COR-L47 (cell line): Measurements from ENCODE around the gene CAMSAP1.
A peak's percentile ranks its signal among the peaks of the same experiment; 100 is the strongest.

Source experiments
- DNase-seq: peaks from one replicate; lab custom pipeline; 2025; lab: John Stamatoyannopoulos, UW

The CAMSAP1 gene

DNA sequence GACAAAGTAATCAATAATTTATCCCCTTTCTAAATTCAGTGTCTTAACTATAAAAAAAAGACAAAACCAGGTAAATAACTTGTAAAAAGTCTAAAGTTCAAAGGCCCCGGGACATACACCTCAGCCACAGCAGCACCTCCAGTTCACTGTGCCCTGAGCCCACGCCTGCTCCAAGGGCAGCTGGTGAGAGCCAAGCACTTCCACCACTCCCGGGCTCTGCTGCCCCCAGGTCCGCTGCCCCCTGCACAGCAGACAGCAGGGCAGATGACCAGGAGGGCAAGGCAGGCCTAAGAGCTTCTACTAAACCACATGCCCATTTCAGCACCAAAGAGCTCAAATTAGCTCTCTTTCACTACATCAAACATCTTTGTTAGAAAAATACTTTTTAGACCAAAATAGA is 91.9 kb downstream of the CAMSAP1 start:
- DNase-seq, result no peak

DNA sequence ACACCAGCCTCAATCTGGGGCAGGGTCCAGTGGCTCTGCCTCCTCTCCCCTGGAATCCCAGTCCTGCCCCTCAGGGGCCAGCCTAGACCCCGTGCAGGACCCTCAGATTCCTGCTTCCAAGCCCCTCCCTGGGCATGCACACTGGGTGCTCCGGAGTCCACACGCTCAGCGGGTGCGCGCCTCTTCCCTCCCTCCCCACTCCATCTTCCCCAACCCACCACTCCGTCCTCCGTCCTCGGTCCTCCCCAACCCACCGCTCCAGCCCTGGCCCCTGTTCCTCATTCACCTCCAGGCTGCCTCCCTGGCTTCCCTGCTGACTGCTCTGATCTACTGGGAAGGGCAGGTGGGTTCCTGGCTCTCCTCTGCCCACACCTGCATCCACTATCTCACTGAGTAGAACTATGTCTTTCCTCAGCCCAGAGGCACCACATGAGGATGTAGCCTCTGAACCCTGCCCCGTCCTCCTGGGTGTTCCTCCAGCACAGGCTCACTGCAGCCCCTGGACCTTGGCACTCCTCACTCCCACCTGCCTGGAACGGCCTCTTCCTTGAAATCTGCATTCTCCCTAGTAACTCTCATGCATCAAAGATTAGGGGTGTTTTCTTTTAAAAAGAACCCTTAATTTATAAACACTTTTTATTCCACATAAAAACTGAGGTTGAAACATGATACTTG is 92.8 kb downstream of the CAMSAP1 start:
- no peak for DNase-seq

DNA sequence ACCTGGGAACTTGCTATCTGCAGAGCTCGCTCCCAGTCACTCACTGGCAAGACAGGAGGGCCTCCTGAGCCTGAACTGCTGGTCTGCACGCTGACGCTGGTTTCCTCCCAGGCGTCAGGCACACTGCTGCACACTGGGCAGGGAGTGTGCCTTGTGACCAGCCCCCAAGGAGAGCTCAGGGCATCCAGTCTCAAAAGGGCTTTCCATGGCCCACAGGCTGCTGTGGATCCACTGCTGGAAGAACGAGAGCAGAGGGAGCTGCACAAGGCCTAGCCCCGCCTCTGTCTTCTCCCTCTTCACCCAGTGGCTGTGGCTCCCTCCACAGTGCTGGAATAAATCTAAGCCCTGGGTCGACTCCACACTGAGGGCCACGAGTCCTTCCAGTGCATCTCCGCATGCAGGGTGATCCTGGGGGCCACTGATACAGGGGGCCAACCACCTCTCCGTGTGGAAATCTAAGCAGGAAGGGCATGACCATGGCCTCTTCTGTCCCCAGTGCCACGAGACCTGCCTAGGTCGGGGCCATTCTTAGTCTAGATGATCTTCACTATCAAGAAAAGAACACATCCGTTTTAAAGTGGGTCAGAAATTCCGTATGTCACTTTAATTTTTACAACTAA is 93.6 kb downstream of the CAMSAP1 start:
- no peak for DNase-seq

DNA sequence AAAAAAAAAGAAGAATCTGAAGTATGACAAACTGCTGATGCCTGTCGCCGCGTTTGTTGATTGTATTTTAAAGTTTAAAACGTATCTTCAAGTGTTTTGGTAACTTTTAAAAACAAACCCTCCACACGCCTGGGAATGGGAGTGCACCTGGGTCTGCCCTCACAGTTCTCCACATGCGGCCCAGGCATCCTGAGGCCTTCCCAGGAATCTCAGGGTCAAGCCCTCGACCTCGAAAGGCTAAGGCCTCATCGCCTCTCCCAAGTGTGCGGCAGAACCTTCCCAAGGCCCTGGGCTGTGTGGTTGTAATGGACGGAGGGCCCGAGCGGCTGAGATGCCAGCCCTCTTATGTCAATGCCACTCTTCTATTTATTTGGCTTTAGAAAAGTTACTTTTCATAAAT is 94.4 kb downstream of the CAMSAP1 start:
- DNase-seq, result no peak

DNA sequence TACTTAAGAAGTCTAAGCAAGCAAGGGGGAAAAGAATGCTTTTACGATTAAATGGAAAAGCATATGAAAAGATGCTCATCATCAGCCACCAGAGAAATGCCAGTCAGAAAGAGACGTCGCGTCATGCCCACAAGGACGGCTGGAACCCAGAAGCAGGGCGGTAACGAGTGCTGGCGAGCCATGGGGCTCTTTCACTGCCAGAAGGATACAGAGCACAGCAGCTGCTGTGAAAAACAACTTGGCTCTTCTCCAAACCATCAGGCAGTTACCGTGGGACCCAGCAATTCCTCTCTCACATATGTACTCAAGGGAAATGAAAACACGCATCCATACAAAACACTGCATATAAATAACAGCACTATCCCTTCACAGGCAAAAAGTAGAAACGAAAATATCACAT is 95.5 kb downstream of the CAMSAP1 start:
- DNase-seq, result peak; percentile 48

DNA sequence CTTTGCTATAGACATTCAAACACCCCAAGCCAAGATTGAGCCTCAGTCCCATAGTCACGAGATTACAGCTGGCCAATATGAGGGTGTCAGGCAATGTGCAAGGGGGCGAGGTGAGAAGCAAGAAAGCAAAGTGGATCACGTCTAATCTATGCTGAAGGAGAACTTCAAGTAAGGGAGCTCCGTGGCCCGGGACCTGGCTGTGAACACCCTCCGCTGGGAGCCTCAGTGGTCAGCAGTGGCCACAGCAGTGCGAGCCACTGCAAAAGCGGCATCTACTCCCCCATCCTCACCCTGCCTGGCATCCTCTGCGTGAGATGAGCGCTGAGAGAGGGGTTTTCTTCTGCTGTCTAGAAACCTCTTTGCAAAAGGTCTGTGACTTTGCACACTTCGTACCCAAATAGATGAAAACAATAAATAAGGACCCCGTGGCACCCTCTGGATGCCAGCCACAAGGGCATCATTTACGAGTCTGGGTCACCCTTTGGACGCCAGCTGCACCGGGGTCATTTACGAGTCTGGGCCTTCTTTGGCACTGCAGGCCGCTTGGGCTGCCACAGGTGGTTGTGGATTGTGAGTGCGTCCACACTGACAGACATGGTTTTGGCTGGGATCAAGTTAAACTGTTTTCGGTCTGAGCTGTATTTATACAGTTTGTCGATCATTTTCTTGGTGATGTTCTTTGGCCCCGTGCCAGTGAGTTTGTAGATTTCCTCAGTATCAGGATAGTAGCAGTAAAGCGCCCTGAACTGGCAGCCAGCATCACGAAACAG is 96.4 kb downstream of the CAMSAP1 start:
- no peak for DNase-seq

DNA sequence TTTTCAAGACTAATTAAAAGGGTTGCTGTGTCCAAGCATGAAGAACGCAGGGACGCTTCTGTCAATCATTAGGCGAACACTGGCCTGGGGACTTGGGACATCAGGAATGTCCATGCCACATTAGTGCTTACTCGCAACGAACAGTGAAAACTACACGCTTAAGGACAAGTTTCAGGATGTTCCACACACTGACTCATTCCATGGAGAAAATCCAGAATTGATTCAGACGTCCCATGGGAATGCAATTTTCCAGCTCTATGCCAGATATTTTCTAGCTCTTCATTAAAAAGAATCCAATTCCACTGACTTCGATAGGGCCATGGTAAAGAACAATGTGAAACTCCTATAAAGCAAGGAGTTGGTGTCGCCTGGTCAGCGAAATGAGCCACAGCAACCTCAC is 98.2 kb downstream of the CAMSAP1 start:
- no peak for DNase-seq

DNA sequence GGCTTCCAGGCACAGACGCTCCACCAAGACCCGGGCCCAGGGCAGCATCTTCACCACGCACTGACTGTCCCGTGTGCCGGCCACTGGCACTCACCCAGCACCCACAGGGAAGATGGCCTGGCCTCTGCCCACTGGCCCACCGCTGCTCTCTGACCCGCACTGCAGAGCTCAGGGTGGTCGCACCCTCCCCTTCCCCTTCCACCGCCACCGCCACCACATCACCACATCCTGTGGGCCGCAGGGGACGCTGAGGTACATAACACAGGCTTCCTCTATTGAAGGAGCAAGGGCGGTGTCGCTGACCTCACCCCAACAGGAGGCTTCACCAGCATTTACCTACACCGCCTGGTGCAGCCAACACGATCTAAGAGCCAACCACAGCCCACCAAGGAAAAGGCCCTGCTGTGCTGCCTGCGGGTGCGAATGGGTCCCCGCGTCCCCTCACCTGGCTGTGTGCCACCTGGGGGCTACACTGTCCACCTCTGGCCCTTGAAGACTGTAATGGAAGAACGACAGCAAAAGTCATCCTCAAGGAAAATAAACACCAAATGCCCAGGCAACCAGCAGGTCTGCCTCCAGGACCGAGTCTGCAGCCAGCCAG is 101.8 kb downstream of the CAMSAP1 start:
- DNase-seq, result no peak

DNA sequence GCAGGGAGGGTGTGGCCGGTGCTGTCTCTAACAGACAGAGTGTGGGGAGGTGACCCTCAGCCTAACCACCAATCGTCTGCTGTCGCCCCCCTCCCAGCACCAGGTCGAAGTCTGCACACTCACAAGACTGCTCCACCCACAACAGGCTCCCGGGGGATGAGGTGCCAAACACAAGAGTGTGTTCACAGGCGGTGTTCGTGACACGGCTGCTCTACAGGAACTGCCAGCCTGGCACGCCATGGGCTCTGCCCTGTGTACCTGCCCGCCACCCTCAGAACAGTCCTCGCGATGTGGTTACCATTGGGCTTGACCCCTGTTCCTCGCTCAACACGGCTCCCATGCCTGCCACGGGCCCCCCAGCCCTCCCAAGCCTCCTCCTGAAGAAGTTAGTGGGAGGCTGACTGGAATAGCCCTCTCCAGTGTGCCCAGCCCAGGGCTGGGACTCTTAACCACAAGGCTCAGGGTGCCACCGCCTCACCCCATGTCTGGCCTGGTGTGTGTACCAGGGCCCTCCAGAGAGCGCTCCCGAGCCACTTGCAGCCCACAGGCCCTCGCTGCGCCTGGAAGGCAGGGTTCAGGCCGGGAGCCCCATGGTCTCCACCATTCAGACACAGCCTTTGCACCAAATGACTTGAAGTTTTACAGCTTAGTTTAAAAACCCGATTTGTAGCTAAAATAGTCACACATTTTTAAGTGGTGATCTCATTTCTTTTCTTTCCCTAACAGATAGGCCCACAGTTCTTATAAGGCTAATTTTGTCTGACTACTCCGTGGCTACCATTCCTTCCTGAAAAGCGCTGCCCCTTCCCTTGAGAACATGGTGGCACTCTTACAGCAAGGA is 102.5 kb downstream of the CAMSAP1 start:
- DNase-seq, result no peak

DNA sequence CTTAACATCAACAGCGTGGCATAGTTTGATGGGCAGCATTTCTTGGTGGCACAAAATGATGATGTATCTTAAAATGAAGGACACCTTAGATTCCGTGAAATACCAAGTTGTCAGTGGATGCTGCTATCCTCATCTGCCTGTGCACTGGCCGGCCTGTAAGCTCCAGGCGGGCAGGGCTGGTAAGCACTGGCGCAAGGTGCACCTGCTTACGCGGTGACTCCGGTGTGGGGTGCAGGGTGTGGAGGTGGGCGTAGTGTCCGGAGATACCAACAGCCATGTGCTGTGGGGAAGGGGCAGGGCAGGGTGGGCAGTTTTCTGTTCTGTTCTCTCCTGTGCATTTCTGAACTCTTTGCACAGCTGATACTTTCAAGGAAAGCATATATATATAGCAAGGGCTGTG is 103.9 kb downstream of the CAMSAP1 start:
- no peak for DNase-seq

DNA sequence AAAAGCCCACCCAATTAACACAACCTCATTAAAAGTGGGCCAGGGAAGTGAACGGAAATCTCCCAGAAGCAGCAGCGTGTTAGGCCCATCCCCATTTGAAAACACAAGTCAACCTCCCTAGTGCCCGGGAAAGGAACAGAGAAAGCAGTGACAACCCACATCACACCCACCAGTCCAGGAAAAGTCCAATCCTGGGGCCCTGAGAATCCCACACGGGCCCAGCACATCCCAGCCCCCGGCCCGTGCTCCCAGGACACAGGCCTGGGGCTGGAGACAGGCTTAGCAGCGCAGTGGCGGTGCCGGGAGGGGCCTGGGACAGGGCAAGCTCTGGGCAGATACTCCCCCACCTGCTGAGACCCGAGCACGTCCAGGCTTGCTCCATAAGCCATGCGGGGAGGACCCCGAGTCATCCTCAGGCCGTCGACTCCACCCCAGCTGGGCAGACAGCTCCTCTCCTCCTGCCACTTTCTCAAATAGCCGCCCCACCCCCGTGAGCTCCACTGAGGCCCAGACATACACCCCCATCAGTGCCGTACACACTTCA is 104.4 kb downstream of the CAMSAP1 start:
- no peak for DNase-seq

DNA sequence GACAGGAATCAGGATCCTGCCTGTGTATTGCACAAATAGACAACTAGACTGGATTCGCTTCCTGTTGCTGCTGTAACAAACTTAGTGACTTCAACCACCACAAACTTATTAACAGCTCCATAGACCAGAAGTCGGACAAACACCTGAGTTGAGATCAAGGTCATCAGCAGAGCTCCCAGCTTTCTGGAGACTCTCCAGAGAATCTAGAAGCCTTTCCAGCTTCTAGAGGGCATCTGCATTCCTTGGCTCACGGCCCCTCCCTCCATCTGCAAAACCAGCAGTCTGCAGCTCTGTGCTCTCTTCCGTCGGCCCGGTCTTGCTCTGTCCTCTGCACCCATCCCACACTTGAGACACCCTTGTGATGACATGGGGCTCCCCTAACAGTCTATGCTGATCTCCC is 106.3 kb downstream of the CAMSAP1 start:
- DNase-seq, result no peak

DNA sequence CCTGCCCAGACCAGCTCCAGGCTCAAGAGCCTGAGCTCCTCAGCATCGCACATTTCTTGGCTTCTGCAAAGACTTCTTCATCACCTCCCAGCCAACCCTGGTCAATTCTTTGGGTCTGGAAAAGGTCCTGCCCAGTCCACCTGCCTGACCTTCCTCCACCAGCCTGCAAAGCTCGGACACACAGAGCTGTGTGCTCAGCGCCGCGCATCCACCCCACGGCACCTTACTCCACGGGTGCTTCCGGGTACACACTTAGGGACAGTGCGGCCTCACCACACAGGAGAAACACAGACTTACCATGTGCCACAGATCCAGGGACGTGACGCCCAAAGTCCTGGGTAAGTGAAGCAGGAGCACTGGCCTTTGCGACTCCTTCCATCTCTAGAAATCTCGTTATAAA is 108.1 kb downstream of the CAMSAP1 start:
- DNase-seq, result no peak

DNA sequence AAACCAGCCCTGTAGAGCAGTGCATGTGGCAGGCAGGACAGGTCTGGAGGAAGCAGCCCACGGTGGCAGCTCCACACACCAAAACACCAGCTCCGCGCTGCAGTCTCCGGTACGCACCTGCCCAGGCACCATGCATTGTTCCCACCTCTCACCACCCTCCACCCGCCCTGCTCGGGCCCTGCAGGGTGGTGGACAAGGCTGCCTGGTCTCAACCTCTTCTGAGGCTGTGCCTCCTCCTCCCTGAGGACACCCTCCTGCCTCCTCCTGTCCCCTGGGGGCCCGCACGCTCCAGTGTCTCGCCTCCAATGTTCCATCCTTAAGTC is 109.1 kb downstream of the CAMSAP1 start:
- DNase-seq, result no peak

DNA sequence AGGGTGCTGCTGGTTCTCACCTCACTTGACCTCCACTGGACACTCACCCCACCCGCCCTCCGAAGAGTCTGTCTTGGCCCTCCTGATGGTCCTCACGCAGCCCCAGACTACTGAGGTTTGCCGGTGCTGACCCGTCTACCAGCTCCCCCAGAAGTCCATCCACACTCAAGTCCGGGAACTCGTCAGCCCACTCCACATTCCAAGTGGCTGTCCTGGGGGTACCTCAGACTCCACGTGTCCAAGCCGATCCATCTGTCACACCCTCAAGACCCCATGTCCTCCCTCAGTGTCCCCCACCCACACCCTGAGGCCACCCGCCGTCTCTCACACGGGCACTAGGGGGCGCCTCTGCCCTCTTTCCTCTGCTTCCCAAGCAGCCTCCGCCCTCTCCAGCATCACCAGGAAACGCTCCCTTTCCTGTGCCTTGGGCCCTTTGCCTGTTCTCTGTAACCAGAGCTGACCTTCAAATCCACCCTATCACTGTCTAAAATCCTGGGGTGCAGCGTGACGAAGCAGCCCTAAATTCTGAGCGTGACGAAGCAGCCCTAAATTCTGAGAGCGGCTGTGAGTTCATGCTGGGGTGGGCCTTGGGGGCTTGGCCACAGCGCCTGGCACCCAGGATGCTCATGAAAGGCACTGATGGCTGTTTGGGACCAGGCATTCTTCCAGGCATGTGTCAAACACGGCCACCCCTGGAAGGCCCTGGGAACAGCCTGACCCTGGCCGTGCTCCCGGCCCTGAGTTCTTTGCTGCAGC is 109.7 kb downstream of the CAMSAP1 start:
- peak; percentile 20 for DNase-seq

DNA sequence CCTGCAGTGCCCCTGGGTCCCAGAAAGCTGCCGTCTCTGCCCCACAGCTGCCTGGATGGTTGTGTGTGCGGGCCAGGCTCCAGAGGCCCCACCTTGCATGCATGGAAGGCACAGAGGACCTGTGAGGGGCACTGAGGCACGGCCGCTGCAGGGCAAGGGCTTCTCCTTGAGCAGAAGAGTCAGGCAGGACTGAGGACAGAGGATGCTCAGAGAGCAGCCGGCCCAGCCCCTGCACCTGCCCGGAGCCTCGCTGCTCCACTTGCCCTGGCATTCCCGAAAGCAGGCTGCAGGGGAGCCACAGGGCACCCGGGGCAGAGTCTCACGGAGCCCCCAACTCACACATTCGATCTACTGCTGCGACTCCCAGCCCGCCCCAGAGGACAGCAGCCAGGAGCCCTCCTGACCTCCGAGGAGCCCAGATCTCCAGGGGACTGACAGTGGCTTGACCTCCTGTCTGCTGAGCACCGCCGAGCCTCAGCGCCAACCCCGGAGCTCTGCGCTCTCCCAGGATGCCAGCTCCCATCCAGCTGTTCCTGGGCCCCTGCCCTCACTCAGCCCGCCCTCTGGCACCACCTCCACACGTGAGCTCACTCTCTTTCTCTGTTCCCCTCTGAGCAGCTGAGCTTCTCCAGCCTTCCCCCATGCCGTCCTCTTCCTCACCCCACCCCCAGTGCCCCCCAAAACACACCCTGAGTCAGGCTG is 110.4 kb downstream of the CAMSAP1 start:
- no peak for DNase-seq

DNA sequence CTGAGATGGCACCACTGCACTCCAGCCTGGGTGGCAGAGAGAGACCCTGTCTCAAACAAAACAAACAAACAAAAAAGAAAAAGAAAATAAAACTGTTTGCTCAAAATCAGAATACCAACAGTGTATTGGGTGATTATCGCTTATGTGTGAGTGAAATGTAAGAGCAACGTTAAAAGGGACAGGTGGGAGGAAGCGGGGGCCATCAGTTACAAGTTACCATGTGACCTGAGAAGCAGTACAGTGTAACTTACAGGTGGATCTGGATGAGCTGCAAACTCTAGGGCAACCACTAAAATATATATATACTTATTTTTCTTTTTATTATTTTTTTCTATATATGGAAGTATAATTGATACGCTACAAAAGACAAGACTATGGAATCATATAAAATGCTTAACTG is 112.0 kb downstream of the CAMSAP1 start:
- DNase-seq, result no peak

DNA sequence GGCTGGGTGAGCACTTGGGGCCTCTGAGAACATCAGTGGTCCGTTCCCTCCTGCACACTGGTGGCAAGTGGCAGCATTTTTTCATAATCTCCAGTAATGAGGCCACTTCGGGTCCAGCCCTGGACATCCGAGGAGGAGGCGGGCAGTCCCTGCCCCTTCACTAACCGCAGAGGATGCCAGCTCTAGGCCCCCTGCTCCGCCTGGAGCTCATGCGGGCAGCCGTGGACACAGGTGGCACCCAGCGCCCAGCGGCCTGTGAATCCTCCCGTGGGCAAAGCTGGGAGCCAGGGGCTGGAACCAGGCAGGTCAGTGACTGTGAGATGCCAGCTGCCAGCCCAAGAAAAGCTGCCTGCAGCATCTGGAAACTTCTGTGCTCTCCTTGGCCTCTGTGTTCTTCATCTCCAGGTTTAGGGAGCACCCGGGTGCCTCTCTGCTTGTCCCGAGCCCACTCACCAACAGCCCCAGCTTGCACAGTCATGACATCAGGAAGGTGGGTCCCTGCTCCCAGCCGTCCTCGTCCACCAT is 112.9 kb downstream of the CAMSAP1 start:
- no peak for DNase-seq

DNA sequence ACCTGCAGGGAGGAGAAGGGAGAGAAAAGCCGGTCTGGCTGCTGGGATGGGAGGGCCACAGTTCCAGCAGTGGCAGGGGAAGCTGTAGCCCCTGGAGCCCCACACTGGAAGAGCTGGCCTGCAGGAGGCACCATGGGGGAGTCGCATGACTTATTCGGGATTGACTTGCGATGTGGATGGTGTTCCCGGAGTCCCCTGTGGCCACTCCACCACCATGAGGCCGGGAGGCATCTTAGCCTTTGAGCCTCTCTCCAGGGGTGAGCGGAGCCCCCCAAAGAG is 113.3 kb downstream of the CAMSAP1 start:
- DNase-seq, result no peak

DNA sequence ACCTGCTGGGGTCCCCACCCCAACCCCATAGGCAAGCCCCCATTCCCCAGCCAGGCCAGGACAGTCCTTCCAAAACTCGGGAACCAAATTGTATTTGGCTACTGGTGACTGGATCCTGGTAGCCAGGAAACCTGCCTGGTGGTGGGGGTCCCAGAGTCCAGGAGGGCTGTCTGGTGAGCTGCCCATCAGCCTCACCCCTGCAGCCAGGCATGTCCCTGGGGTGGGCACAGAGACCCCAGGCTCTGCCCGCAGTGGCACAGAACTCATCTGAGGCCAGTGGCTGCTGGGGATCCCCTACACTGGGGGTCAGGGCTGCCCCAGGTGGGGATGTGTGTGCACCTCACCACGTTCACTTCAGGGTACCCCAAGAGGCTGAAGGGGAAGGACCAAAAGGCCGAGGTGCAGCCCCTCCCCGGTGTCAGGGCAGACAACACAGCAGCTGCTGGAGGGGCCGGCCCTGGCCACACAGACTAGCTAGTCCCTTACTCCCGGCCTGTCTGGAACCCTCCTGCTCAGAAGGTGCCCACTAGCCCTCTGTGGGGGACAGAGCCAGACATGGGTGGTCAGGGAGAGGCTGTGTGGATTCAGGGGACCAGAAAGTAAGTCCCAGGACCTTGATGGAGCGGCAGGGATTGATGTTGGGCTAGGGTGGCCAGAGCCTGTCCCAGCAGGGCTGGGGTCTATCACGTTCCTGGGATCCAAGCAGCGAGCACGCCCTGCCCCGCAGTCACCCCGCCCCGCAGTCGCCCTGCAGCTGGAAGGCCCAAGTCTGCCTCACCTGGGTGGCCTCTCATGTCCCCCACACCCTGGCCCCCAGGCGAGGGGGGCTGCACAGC is 113.9 kb downstream of the CAMSAP1 start:
- no peak for DNase-seq
